ENCODE data around the gene SLBP. TPM values are rescaled to one million over a fixed set of nuclear protein-coding genes. Genes with fewer than 3 reads are reported as not detected.

Gene SLBP
- polyA plus RNA-seq, 1 experiment: 36.9 TPM

- CTCF ChIA-PET: interaction anchor here (11.5 kb wide), 1 partner anchor 59 kb away, joined by 148 read pairs; no protein-coding TSS in a partner anchor
Observed at GRCh38 chr4:1749826-1750225, 37.7 kb upstream of the SLBP start.

GRCh38 chr4:1749370-1749769 lies 37.3 kb upstream of the SLBP start:
- TF ChIP-seq CTCF (IDR thresholded peaks at IDR 0.05; ENCODE audit: insufficient read depth, low read depth, low read length): no peak
- peaks cover 1% of the 10 kb centered on the region for H3K36me3 ChIP-seq (ENCODE audit: control insufficient read depth, insufficient read depth, low read length)
- ChIA-PET POLR2A (no interaction called here), CTCF (interaction anchor here (11.5 kb wide), 1 partner anchor 59 kb away, joined by 148 read pairs; no protein-coding TSS in a partner anchor)
- H3K4me3 ChIP-seq (ENCODE audit: low read depth, low read length): no peak overlapping the region
- no peaks in the 10 kb centered on the region for H3K27me3 ChIP-seq (ENCODE audit: control insufficient read depth, insufficient read depth, low read length)
- DNase-seq (ENCODE audit: low read depth): no peak

More at GRCh38 chr4:1749826-1750225, 37.7 kb upstream of the SLBP start:
- DNase-seq (ENCODE audit: low read depth): no peak
- Histone ChIP-seq H3K4me3 (ENCODE audit: low read depth, low read length) (no peak overlapping the region), H3K27me3 (ENCODE audit: control insufficient read depth, insufficient read depth, low read length) (no peaks in the 10 kb centered on the region), H3K36me3 (ENCODE audit: control insufficient read depth, insufficient read depth, low read length) (no peaks in the 10 kb centered on the region; the same call in 1 of the 2 replicates)
- POLR2A ChIA-PET: no interaction called here
- TF ChIP-seq CTCF (IDR thresholded peaks at IDR 0.05; ENCODE audit: insufficient read depth, low read depth, low read length): no peak

GRCh38 chr4:1748465-1748995 lies 36.4 kb upstream of the SLBP start:
- CTCF ChIA-PET: interaction anchor here (0.7 to 11.5 kb wide), 25 partner anchors 11 to 674 kb away, joined by 3 to 148 read pairs (median 4); no protein-coding TSS in a partner anchor
- no peak overlapping the region for H3K4me3 ChIP-seq (ENCODE audit: low read depth, low read length)
- peaks cover 3% of the 10 kb centered on the region for H3K36me3 ChIP-seq (ENCODE audit: control insufficient read depth, insufficient read depth, low read length)
- peak; percentile 83 for TF ChIP-seq CTCF (IDR thresholded peaks at IDR 0.05; ENCODE audit: insufficient read depth, low read depth, low read length)
- no peaks in the 10 kb centered on the region for H3K27me3 ChIP-seq (ENCODE audit: control insufficient read depth, insufficient read depth, low read length)
- DNase-seq (ENCODE audit: low read depth): no peak
- POLR2A ChIA-PET: no interaction called here

GRCh38 chr4:1747603-1747967 lies 35.5 kb upstream of the SLBP start:
- CTCF ChIA-PET: interaction anchor here (0.8 to 11.5 kb wide), 19 partner anchors 10 to 160 kb away, joined by 3 to 148 read pairs (median 4); no protein-coding TSS in a partner anchor
- Histone ChIP-seq H3K36me3 (ENCODE audit: control insufficient read depth, insufficient read depth, low read length) (peaks cover 3% of the 10 kb centered on the region), H3K27me3 (ENCODE audit: control insufficient read depth, insufficient read depth, low read length) (no peaks in the 10 kb centered on the region), H3K4me3 (ENCODE audit: low read depth, low read length) (no peak overlapping the region)
- DNase-seq (ENCODE audit: low read depth): no peak
- POLR2A ChIA-PET: no interaction called here
- TF ChIP-seq CTCF (IDR thresholded peaks at IDR 0.05; ENCODE audit: insufficient read depth, low read depth, low read length): no peak

GRCh38 chr4:1746919-1747602 lies 34.9 kb upstream of the SLBP start:
- no peak for TF ChIP-seq CTCF (IDR thresholded peaks at IDR 0.05; ENCODE audit: insufficient read depth, low read depth, low read length)
- H3K36me3 ChIP-seq (ENCODE audit: control insufficient read depth, insufficient read depth, low read length): peaks cover 3% of the 10 kb centered on the region
- POLR2A ChIA-PET: no interaction called here
- no peaks in the 10 kb centered on the region for H3K27me3 ChIP-seq (ENCODE audit: control insufficient read depth, insufficient read depth, low read length)
- no peak for DNase-seq (ENCODE audit: low read depth)
- no peak overlapping the region for H3K4me3 ChIP-seq (ENCODE audit: low read depth, low read length)
- CTCF ChIA-PET: interaction anchor here (0.8 to 11.5 kb wide), 13 partner anchors 10 to 161 kb away, joined by 3 to 148 read pairs (median 7); no protein-coding TSS in a partner anchor
